WTC11 (cell line): Measurements from ENCODE around the gene CACNG1. TPM values are rescaled to one million over a fixed set of nuclear protein-coding genes. Genes with fewer than 3 reads are reported as not detected.

Source experiments
- ATAC-seq: fragments of 200-7000 bp; cut with Tn5 transposase; 2 replicates; pipeline ENCODE4 v1.10.0; 2021; ENCODE audit warnings: mild to moderate bottlenecking, moderate library complexity
- CTCF ChIA-PET: fragments of 300-600 bp; sonication (Branson Sonifier 250); formaldehyde crosslinking; loops from one replicate; lab custom pipeline; 2021; ENCODE audit warnings: antibody characterized with exemption; lab: Charles Lee
- POLR2A ChIA-PET: fragments of 350-600 bp; sonication (Branson Sonifier 250); formaldehyde crosslinking; loops from one replicate; lab custom pipeline; 2021; ENCODE audit warnings: antibody characterized with exemption; lab: Charles Lee
- DNase-seq: peaks from one replicate; pipeline ENCODE4 v3.0.0; 2021; ENCODE audit warnings: low spot score
- H3K27ac Mint-ChIP-seq: 2 replicates; pipeline ENCODE4 v1.8.0; 2021; ENCODE audit warnings: mixed read lengths
- H3K27me3 Mint-ChIP-seq: 2 replicates; pipeline ENCODE4 v1.8.0; 2021; ENCODE audit warnings: low read depth, mild to moderate bottlenecking, moderate library complexity, mixed read lengths
- H3K36me3 Mint-ChIP-seq: 2 replicates; pipeline ENCODE4 v1.8.0; 2021; ENCODE audit warnings: mixed read lengths
- H3K4me1 Mint-ChIP-seq: 2 replicates; pipeline ENCODE4 v1.8.0; 2022; ENCODE audit warnings: mixed read lengths
- H3K4me3 Mint-ChIP-seq: 2 replicates; pipeline ENCODE4 v1.8.0; 2021; ENCODE audit warnings: mild to moderate bottlenecking, moderate library complexity, mixed read lengths
- H3K9me3 Mint-ChIP-seq: 2 replicates; pipeline ENCODE4 v1.8.0; 2021; ENCODE audit warnings: mixed read lengths
- AFF4 ChIP-seq: sonication (generic); formaldehyde crosslinking; IDR thresholded peaks from 2 replicates; pipeline ENCODE4 v1.8.1; 2023; ENCODE audit warnings: mild to moderate bottlenecking, missing genetic modification reagents, borderline replicate concordance
- ARID4B ChIP-seq: sonication (generic); formaldehyde crosslinking; IDR thresholded peaks from 2 replicates; pipeline ENCODE4 v1.8.0; 2023; ENCODE audit warnings: missing genetic modification reagents, mild to moderate bottlenecking, borderline replicate concordance
- CTCF ChIP-seq: fragments of 200-600 bp; IDR thresholded peaks from 2 replicates; pipeline ENCODE4 v1.8.0; 2022; ENCODE audit warnings: antibody characterized with exemption
- ELF4 ChIP-seq: sonication (generic); formaldehyde crosslinking; IDR thresholded peaks from 2 replicates; pipeline ENCODE4 v1.8.1; 2022; ENCODE audit warnings: low read depth, mild to moderate bottlenecking, moderate library complexity, missing genetic modification reagents
- FOXJ3 ChIP-seq: sonication (generic); formaldehyde crosslinking; IDR thresholded peaks from 2 replicates; pipeline ENCODE4 v1.9.0; 2021; ENCODE audit warnings: missing genetic modification reagents, mild to moderate bottlenecking, borderline replicate concordance
- FOXP4 ChIP-seq: sonication (generic); formaldehyde crosslinking; IDR thresholded peaks from 2 replicates; pipeline ENCODE4 v1.8.0; 2022; ENCODE audit warnings: mild to moderate bottlenecking, missing genetic modification reagents
- GRHL2 ChIP-seq: fragments of 250-450 bp; sonication (Bioruptor Pico); IDR thresholded peaks from 2 replicates; pipeline ENCODE4 v1.8.0; 2022; ENCODE audit warnings: mild to moderate bottlenecking, moderate library complexity; ENCODE audit not compliant: insufficient replicate concordance, severe bottlenecking
- GTF2I ChIP-seq: fragments of 250-450 bp; sonication (Bioruptor Pico); conservative IDR thresholded peaks from 2 replicates; pipeline ENCODE4 v1.4.0; 2021; ENCODE audit warnings: mild to moderate bottlenecking
- MLX ChIP-seq: sonication (generic); formaldehyde crosslinking; IDR thresholded peaks from 2 replicates; pipeline ENCODE4 v1.8.1; 2023; ENCODE audit warnings: mild to moderate bottlenecking, missing genetic modification reagents, moderate library complexity
- NFE2L1 ChIP-seq: sonication (generic); formaldehyde crosslinking; IDR thresholded peaks from 2 replicates; pipeline ENCODE4 v1.8.1; 2023; ENCODE audit warnings: missing genetic modification reagents
- SMAD4 ChIP-seq: sonication (generic); formaldehyde crosslinking; IDR thresholded peaks from 2 replicates; pipeline ENCODE4 v1.8.0; 2022; ENCODE audit warnings: mild to moderate bottlenecking, missing genetic modification reagents
- SOX15 ChIP-seq: fragments of 250-450 bp; sonication (Bioruptor Pico); IDR thresholded peaks from 2 replicates; pipeline ENCODE4 v1.9.0; 2021; ENCODE audit warnings: mild to moderate bottlenecking
- USF1 ChIP-seq: sonication (generic); formaldehyde crosslinking; IDR thresholded peaks from 2 replicates; pipeline ENCODE4 v1.8.0; 2022; ENCODE audit warnings: mild to moderate bottlenecking, missing genetic modification reagents
- ZMAT4 ChIP-seq: fragments of 250-450 bp; sonication (Bioruptor Pico); IDR thresholded peaks from 2 replicates; pipeline ENCODE4 v1.9.0; 2021; ENCODE audit warnings: mild to moderate bottlenecking
- ZNF219 ChIP-seq: sonication (generic); formaldehyde crosslinking; IDR thresholded peaks from 2 replicates; pipeline ENCODE4 v1.8.0; 2023; ENCODE audit warnings: missing genetic modification reagents, mild to moderate bottlenecking, borderline replicate concordance
- ZNF671 ChIP-seq: fragments of 250-450 bp; sonication (Bioruptor Pico); IDR thresholded peaks from 2 replicates; pipeline ENCODE4 v1.8.0; 2021; ENCODE audit warnings: mild to moderate bottlenecking
- total RNA-seq: library from RNA; stranded (reverse); gene quantifications from 3 replicates; pipeline ENCODE4 v1.2.3, GENCODE V29; 2021

The CACNG1 gene
- total RNA-seq, 1 experiment from 2014 or later, result not detected

- no peak for DNase-seq
- Mint-ChIP-seq H3K27ac (no peak overlapping the region), H3K9me3 (peaks cover 17% of the 10 kb centered on the region), H3K27me3 (no peaks in the 10 kb centered on the region), H3K36me3 (no peaks in the 10 kb centered on the region), H3K4me1 (no peaks in the 10 kb centered on the region; the same call in 1 of the 2 replicates), H3K4me3 (no peak overlapping the region)
- ATAC-seq, result no peak
- TF ChIP-seq CTCF (no peak), ELF4 (CRISPR knock-in tag) (no peak), SMAD4 (no peak), MLX (CRISPR knock-in tag) (no peak), SOX15 (CRISPR knock-in tag) (no peak), FOXP4 (CRISPR knock-in tag) (no peak), GTF2I (CRISPR knock-in tag) (no peak)
- CTCF ChIA-PET, result interaction anchor here (1.5 kb wide), 1 partner anchor 19 kb away, joined by 11 read pairs; no protein-coding TSS in a partner anchor
- POLR2A ChIA-PET, result no interaction called here
These were observed 8.9 kb upstream of the CACNG1 start for GRCh38 chr17:67035131-67036083.

- ATAC-seq (no peak), DNase-seq (no peak)
- H3K9me3 Mint-ChIP-seq, result peaks cover 26% of the 10 kb centered on the region
- H3K27ac Mint-ChIP-seq, result peak overlapping the region; percentile 35; the same call in 1 of the 2 replicates
- no peaks in the 10 kb centered on the region for H3K36me3 Mint-ChIP-seq
- H3K4me1 Mint-ChIP-seq, result no peaks in the 10 kb centered on the region; the same call in 1 of the 2 replicates
- H3K27me3 Mint-ChIP-seq, result no peaks in the 10 kb centered on the region; the same call in 1 of the 2 replicates
- ChIA-PET CTCF (no interaction called here), POLR2A (no interaction called here)
- H3K4me3 Mint-ChIP-seq, result no peak overlapping the region
- TF ChIP-seq USF1, result no peak
- no peak for TF ChIP-seq GRHL2 (CRISPR knock-in tag)
- no peak for TF ChIP-seq ZNF671 (CRISPR knock-in tag)
- TF ChIP-seq AFF4, result no peak
- TF ChIP-seq FOXJ3, result no peak
- no peak for TF ChIP-seq ZMAT4 (CRISPR knock-in tag)
- no peak for TF ChIP-seq ARID4B
- no peak for TF ChIP-seq ZNF219
- TF ChIP-seq NFE2L1, result no peak
These were observed 5.4 kb upstream of the CACNG1 start for GRCh38 chr17:67038861-67039365.
